SU-DHL-6 (cell line): ENCODE measurements around the gene CAMKK2.

Experiments used
- H2AFZ ChIP-seq: fragments of 200-600 bp; sonication (generic); 2 replicates; pipeline ENCODE4 v1.6.1; 2014; ENCODE audit warnings: low read depth, mild to moderate bottlenecking, moderate library complexity, mixed read lengths, antibody characterized with exemption, low read length; ENCODE audit not compliant: severe bottlenecking
- H3F3A ChIP-seq: fragments of 200-600 bp; shearing (Covaris generic); 2 replicates; pipeline ENCODE4 v1.6.0; 2016; ENCODE audit warnings: antibody characterized with exemption, mild to moderate bottlenecking; ENCODE audit not compliant: insufficient read depth
- H3K27ac ChIP-seq: fragments of 200-600 bp; sonication (generic); 2 replicates; pipeline ENCODE4 v1.5.1; 2016; ENCODE audit warnings: low read depth, mild to moderate bottlenecking, low read length, moderate library complexity, mixed read lengths
- H3K27me3 ChIP-seq: fragments of 200-600 bp; sonication (generic), shearing (Covaris generic); 2 replicates; pipeline ENCODE4 v1.6.0; 2014; ENCODE audit warnings: mild to moderate bottlenecking, low read length
- H3K36me3 ChIP-seq: fragments of 200-600 bp; sonication (generic); 2 replicates; pipeline ENCODE4 v1.6.1; 2014; ENCODE audit warnings: mild to moderate bottlenecking, low read length, mixed read lengths
- H3K4me2 ChIP-seq: fragments of 300-600, 200-600 bp; shearing (Covaris generic), sonication (generic); 2 replicates; pipeline ENCODE4 v1.6.0; 2014; ENCODE audit warnings: low read length, low read depth, mild to moderate bottlenecking; ENCODE audit not compliant: poor library complexity, severe bottlenecking
- H3K4me3 ChIP-seq: fragments of 200-600 bp; sonication (generic); 2 replicates; pipeline ENCODE4 v1.5.1; 2014; ENCODE audit warnings: antibody characterized with exemption, low read length, mild to moderate bottlenecking, mixed read lengths; ENCODE audit not compliant: insufficient read depth, poor library complexity, severe bottlenecking
- H3K79me2 ChIP-seq: fragments of 200-600 bp; sonication (generic); 2 replicates; pipeline ENCODE4 v1.6.1; 2014; ENCODE audit warnings: mild to moderate bottlenecking, low read length, moderate library complexity; ENCODE audit not compliant: insufficient read depth
- H3K9ac ChIP-seq: fragments of 200-600 bp; sonication (generic); 2 replicates; pipeline ENCODE4 v1.7.0; 2014; ENCODE audit warnings: mild to moderate bottlenecking, low read length
- H3K9me2 ChIP-seq: fragments of 200-600 bp; sonication (generic); replicated peaks from 2 replicates; pipeline ENCODE4 v1.6.1; 2014; ENCODE audit warnings: low read length; ENCODE audit not compliant: insufficient read depth
- H3K9me3 ChIP-seq: fragments of 200-600 bp; sonication (generic); 2 replicates; pipeline ENCODE4 v1.6.1; 2014; ENCODE audit warnings: low read length, mixed read lengths; ENCODE audit not compliant: insufficient read depth
- H4K20me1 ChIP-seq: fragments of 200-600 bp; sonication (generic); 2 replicates; pipeline ENCODE4 v1.6.1; 2014; ENCODE audit warnings: low read depth, mild to moderate bottlenecking, antibody characterized with exemption, low read length, moderate library complexity, mixed read lengths
- CTCF ChIP-seq: fragments of 200-600 bp; sonication (generic); IDR thresholded peaks from one replicate; pipeline ENCODE4 v1.5.1; 2017; ENCODE audit warnings: antibody characterized with exemption, mild to moderate bottlenecking, low read length, moderate library complexity; ENCODE audit not compliant: insufficient read depth, poor library complexity, severe bottlenecking
- EZH2phosphoT487 ChIP-seq: fragments of 200-600 bp; sonication (generic), shearing (Covaris generic); conservative IDR thresholded peaks from 2 replicates; pipeline ENCODE4 v1.6.1; 2018; ENCODE audit warnings: mild to moderate bottlenecking, antibody characterized with exemption, low read length, moderate library complexity, mixed read lengths

Gene CAMKK2

GRCh38 chr12:121326996-121327674 is 30.6 kb upstream of the CAMKK2 start:
- Histone ChIP-seq H3K27me3 (no peaks in the 10 kb centered on the region), H2AFZ (no peak overlapping the region), H3K79me2 (no peaks in the 10 kb centered on the region), H3K4me3 (no peak overlapping the region), H3K9me3 (no peaks in the 10 kb centered on the region), H3K36me3 (peaks cover 37% of the 10 kb centered on the region), H3K4me2 (no peak overlapping the region), H4K20me1 (no peaks in the 10 kb centered on the region), H3K9ac (no peak overlapping the region), H3K9me2 (no peaks in the 10 kb centered on the region), H3F3A (no peaks in the 10 kb centered on the region), H3K27ac (no peak overlapping the region)
- TF ChIP-seq CTCF (no peak), EZH2phosphoT487 (no peak)

DNA sequence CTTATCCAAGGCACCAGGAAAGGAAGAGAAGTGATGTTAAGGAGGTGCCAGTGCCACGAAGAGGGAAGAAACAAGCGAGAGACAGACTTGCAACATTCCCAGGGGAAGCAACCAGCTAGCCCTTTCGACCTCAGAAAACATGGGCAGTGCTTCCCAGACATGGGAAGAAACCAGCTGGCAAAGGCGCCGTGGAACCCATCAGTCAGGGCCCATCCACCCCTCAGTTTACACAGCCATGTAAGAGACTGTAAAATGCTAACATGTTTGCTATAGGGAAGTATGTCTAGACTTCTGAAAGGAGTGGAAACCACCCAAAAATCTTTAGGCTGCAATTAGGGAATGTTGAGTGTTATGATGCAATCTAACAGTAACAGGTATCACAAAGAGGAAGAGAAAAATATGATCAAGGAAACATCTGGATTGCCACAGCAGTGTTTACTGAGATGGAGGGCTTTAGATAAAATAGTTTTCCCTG is 29.4 kb upstream of the CAMKK2 start:
- H3K79me2 ChIP-seq = no peaks in the 10 kb centered on the region
- no peak overlapping the region for H3K4me2 ChIP-seq
- H2AFZ ChIP-seq = no peak overlapping the region
- TF ChIP-seq EZH2phosphoT487 (no peak), CTCF (no peak)
- no peaks in the 10 kb centered on the region for H3K9me2 ChIP-seq
- no peaks in the 10 kb centered on the region for H3K27me3 ChIP-seq
- no peak overlapping the region for H3K4me3 ChIP-seq
- no peak overlapping the region for H3K9ac ChIP-seq
- no peaks in the 10 kb centered on the region for H4K20me1 ChIP-seq
- no peaks in the 10 kb centered on the region for H3K9me3 ChIP-seq
- peaks cover 33% of the 10 kb centered on the region for H3K36me3 ChIP-seq
- no peaks in the 10 kb centered on the region for H3F3A ChIP-seq
- no peak overlapping the region for H3K27ac ChIP-seq

DNA sequence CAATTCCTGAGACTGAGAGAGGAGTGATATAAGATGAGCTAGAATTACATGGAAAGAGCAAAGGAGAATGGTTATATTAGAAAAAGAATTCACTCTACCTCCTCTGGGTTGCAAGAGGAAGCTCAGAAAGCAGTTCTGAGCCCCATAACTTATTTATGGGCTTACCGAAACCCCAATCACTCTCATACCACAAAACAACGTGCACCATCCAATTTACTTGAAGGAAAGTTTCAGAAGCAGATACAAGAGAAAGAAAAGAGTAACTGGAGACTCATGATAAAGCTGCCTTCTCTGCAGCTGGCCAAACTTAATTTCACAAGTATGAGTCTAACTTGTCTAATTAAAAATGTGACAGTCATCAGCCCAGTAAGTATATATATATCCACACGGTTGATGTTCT is 27.4 kb upstream of the CAMKK2 start:
- H3K9me2 ChIP-seq = no peaks in the 10 kb centered on the region
- no peak for TF ChIP-seq EZH2phosphoT487
- no peak for TF ChIP-seq CTCF

More for the DNA sequence above, 27.4 kb upstream of the CAMKK2 start:
- no peaks in the 10 kb centered on the region for H3K9me3 ChIP-seq
- peaks cover 28% of the 10 kb centered on the region for H3K36me3 ChIP-seq
- no peak overlapping the region for H3K27ac ChIP-seq
- no peaks in the 10 kb centered on the region for H3K79me2 ChIP-seq
- no peaks in the 10 kb centered on the region for H3K27me3 ChIP-seq
- H2AFZ ChIP-seq = no peak overlapping the region
- H3K9ac ChIP-seq = no peak overlapping the region
- H4K20me1 ChIP-seq = no peaks in the 10 kb centered on the region
- H3K4me3 ChIP-seq = no peak overlapping the region
- H3K4me2 ChIP-seq = no peak overlapping the region
- peaks cover 8% of the 10 kb centered on the region; the same call in 1 of the 2 replicates for H3F3A ChIP-seq
